GM20431 (cell line): ENCODE data around the gene NSD1.
"Not testable (repeated sequence)": the region's sequence is repeated elsewhere in the genome, so short reads cannot be mapped to it uniquely, and the experiment has no call there.

Experiments used
- in situ Hi-C: fragments of 300-500 bp; cut with MseI, MboI; formaldehyde crosslinking; loops from one replicate; pipeline ENCODE4 v1.15.0; 2020; ENCODE audit warnings: low sequenced_read_pairs; ENCODE audit not compliant: unreplicated experiment

The NSD1 gene

DNA sequence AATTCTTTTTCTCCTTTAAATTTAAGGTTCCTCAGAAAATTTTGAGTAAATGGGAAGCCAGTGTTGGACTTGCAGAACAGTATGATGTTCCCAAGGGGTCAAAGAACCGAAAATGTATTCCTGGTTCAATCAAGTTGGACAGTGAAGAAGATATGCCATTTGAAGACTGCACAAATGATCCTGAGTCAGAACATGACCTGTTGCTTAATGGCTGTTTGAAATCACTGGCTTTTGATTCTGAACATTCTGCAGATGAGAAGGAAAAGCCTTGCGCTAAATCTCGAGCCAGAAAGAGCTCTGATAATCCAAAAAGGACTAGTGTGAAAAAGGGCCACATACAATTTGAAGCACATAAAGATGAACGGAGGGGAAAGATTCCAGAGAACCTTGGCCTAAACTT, 76.0 kb downstream of the NSD1 start:
- in situ Hi-C loops, result no loop called here

DNA sequence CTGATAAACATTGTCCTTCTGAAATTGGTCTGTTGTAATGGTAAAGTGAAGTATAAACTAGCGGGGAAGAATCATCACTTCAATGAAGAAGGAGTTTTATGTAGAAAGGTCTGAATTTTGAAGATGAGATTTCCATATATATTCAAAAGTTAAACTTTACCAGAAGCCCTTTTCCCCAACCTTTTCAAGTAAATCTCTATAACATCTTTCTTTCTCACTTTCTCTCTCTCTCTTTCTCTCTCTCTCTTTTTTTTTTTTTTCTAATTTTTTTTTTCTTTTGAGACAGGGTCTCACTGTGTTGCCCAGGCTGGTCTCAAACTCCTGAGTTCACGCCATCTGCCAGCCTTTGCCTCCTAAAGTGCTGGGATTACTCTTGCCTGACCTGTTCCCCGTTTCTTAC, 78.7 kb downstream of the NSD1 start:
- in situ Hi-C loops, result no loop called here

DNA sequence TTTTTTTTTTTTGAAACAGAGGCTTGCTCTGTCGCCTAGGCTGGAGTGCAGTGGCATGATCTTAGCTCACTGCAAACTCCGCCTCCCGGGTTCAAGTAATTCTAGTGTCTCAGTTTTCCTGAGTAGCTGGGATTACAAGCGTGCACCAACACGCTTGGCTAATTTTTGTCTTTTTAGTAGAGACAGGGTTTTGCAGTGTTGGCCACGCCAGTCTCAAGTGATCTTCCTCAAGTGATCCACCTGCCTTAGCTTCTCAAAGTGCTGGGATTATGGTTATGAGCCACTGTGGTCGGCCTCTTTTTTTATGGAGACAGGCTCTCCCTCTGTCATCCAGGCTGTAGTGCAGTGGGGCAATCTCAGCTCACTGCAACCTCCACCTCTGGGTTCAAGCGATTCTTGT, 87.0 kb downstream of the NSD1 start:
- in situ Hi-C loops, result no loop called here

- in situ Hi-C loops, result no loop called here
These were observed 88.7 kb downstream of the NSD1 start for GRCh38 chr5:177222269-177222668.

DNA sequence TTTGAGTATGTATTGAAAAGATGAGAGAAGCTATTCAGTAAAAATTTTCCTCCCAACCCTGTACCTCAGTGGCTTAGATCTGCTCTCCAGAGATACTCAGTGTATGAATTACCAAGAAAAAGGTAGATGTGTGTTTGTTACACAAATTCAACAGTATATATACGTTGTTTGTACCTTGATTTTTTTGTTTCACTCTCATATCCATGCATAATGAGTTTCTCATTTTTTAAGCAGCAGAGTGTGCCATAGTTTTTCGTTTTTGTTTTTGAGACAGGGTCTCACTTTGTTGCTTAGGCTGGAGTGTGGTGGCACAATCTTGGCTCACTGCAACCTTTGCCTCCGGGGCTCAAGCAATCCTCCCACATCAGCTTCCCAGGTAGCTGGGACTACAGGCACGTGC, 92.2 kb downstream of the NSD1 start:
- in situ Hi-C loops, result no loop called here

- in situ Hi-C loops, result no loop called here
These were observed 93.3 kb downstream of the NSD1 start for GRCh38 chr5:177226860-177227259.

- in situ Hi-C loops, result no loop called here
These were observed 95.2 kb downstream of the NSD1 start for GRCh38 chr5:177228751-177229150.

DNA sequence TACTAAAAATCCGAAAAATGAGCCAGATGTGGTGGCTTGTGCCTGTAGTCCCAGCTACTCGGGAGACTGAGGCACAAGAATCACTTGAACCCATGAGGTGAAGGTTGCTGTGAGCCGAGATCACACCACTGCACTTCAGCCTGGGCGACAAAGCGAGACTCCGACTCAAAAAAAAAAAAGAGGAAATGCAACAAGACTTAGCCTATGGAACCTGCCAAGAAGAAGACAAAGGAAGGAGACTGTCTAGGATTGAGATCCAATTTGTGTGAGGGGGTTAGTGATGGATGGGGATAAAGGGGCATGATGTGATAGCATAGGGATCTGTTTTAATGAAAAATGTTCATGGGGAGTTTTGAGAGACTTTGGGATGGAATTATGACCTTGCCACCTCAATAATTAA, 97.1 kb downstream of the NSD1 start:
- in situ Hi-C loops, result no loop called here

DNA sequence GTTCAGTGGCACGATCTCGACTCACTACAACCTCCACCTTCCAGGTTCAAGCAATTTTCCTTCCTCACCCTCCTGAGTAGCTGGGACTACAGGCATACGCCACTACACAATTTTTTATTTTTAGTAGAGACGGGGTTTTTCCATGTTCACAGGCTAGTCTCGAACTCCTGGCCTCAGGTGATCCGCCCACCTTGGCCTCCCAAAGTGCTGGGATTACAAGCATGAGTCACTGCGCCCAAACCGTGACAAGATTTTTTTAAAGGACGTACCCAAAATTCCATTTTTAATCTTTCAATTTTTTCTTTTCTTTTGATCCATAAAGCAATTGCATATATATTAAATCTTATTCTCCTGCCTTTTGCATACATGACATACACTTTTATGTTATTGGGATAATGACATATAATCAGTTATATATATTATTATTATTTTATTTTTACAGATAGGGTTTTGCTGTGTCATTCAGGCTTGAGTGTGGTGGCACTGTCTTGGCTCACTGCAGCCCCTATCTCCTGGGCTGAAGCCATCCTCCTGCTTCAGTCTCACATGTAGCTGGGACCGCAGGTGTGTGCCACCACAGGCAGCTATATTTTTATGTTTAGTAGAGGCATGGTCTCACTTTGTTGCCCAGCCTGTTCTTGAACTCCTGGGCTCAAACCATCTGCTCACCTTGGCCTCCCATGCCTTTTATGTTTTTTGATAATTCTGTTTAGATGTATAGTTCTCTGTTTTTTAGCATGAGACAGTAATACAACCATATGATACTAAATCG, 98.1 kb downstream of the NSD1 start:
- in situ Hi-C loops, result no loop called here

DNA sequence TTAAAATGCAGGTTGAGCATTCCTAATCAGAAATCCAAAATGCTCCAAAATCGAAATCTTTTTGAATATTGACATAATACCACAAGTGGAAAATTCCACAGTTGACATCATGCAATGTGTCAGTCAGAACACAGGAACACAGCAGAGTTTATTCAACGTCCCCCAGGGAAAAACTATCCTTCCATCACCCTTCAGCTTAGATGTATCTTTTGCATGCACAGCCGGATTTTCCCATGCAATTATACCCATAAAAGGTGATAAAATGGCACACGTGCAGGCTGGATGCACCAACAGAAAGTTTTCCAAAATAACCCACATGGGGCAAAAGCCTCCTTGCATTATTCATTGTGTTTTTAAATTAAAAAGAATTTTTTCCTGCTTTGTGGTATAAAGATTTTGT, 98.8 kb downstream of the NSD1 start:
- in situ Hi-C loops, result no loop called here

- in situ Hi-C loops, result no loop called here
These were observed 99.2 kb downstream of the NSD1 start for GRCh38 chr5:177232761-177233160.

DNA sequence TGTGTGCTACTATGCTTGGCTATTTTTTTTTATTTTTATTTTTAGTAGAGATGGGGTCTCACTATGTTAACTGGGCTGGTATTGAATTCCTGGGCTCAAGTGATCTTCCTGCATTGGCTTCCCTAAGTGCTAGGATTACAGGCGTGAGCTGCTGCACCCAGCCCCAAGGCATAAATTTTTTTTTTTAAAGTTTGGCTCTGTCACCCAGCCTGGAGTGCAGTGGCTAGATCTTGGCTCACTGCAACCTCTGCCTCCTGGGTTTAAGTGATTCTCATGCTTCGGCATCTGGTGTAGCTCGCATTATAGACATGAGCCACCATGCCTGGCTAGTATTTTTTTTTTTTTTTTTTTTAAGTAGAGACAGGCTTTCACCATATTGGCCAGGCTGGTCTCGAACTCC, 99.6 kb downstream of the NSD1 start:
- in situ Hi-C loops, result no loop called here

DNA sequence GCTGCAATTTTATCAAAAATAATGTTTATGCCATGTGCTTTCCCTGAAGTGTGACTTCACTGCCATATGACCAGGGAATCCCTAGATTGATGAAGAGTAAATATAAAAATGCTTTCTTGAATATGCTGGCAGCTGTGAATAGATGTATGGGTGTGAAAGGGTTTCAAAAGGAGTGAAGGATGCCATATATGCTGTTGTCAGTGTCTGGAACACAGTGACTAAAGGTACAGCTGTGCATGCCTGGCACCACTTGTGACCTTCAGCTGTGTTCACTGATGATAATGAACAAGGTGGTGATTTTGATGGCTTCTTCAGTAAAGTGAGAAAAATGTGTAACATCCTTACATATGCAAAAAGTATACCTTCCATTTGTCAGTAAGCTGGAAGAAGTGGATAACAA, 100.2 kb downstream of the NSD1 start:
- in situ Hi-C loops, result no loop called here

DNA sequence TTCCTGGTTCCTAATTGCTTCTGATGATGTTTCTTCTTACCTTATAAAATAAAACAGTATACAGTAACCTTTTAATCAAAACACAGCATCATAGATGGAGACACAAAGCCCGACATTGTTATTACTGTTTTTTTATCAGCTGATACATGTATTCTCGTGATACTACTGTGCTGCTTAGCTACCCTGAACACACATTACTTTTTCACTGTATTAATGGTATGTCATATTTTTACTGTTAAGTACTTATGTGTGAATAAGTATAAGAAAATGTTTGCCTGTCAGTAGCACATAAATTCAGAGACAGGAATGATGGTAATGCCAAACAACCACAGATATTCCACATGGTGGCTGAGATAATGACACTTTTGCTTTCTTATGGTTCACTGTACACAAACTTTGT, 101.3 kb downstream of the NSD1 start:
- in situ Hi-C loops, result no loop called here

DNA sequence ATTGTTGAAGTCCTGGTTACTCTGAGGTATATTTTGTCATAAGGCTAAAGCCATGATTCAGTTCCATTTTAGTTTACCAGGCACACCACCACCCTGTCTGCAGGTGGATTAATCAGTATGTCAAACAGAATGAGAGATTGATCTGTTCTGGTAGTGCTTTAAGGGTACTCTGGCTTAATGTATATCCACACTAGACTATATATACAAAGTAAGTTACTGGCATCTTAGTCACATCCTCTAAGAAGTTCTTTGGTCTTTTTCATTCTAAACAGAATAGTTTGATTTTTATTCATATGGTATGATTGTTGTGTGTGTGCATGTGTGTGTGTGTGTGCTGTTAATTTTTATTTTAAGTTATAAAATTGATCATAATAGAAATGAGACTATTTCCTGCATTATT, 108.2 kb downstream of the NSD1 start:
- in situ Hi-C loops, result no loop called here

DNA sequence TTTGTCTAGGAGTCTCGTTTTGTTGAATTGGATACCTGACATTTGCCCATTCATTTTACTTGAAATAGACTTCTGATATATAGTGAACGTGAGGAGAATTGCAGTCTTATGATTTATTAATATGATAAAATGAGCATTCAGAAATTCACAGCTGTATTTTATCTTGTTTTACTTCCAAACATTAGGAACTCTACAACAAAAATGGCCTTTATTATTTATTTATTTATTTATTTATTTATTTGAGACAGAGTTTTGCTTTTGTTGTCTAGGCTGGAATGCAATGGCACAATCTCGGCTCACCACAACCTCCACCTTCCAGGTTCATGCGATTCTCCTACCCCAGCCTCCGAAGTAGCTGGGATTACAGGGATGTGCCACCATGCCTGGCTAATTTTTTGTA, 108.7 kb downstream of the NSD1 start:
- in situ Hi-C loops, result no loop called here

GRCh38 chr5:177249761-177250537, 116.4 kb downstream of the NSD1 start:
- in situ Hi-C loops, result no loop called here

DNA sequence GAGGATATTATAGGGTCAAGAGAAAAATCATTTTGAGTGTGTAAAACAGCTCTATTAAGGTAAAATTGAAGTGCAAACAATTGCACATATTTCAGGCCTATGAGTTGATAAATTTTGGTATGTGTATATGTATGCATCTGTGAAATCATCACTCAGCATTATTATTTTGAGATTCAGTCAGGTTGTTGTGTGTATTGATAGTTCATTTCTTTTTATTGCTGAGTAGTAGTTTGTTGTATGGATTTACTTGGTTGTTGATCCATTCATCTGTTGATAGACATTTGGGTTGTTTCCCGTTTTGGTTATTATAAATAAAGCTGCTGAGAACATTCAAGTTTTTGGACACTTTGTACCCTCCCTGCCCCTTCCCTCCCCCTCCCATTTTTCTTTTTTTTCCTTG, 119.7 kb downstream of the NSD1 start:
- in situ Hi-C loops, result no loop called here

DNA sequence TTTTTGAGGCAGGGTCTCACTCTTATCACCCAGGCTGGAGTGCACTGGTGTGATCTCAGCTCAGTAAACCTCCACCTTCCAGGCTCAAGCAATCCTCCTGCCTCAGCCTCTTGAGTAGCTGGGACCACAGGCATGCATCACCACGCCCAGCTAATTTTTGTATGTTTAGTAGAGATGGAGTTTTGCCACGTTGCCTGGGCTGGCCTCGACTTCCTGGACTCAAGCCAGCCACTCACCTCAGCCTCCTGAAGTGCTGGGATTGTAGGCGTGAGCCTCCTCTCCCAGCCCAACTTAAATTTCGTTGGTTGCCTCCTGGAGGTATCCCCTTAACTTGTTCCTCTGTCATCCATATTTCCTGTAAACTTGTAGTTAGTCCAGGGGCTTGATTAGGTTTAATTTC, 122.7 kb downstream of the NSD1 start:
- in situ Hi-C loops, result no loop called here

- in situ Hi-C loops, result not testable (repeated sequence)
These were observed 125.1 kb downstream of the NSD1 start for GRCh38 chr5:177258711-177259110.

DNA sequence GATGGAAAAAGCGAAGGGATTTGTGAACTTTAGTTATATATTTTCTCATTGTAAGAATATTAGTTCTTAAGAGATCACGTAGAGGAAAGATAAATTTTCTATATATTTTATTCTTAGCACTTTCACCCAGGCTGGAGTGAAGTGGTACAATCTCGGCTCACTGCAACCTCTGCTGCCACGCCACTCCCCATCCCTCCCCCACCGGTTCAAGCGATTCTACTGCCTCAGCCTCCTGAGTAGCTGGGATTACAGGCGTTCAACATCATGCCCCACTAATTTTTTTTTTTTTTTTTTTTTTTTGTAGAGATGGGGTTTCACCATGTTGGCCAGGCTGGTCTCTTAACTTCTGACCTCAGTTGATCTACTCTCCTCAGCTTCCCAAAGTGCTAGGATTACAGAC, 127.4 kb downstream of the NSD1 start:
- in situ Hi-C loops, result no loop called here

GRCh38 chr5:177261510-177261909, 127.9 kb downstream of the NSD1 start:
- in situ Hi-C loops, result no loop called here
